HEK293 (cell line): Measurements from ENCODE around the gene IRX6.

Experiments
- CTCF ChIA-PET: fragments of 350-600 bp; formaldehyde crosslinking; extraction: SDS; loops from one replicate; lab custom pipeline; 2021; ENCODE audit warnings: antibody characterized with exemption; lab: Yijun Ruan, JAX
- POLR2A ChIA-PET: fragments of 300-600 bp; formaldehyde crosslinking; extraction: SDS; loops from one replicate; lab custom pipeline; 2020; ENCODE audit warnings: antibody characterized with exemption, inconsistent platforms; lab: Yijun Ruan, JAX
- H3K27ac ChIP-seq: fragments of 200-500 bp; sonication (Bioruptor generic); 2 replicates; pipeline ENCODE4 v1.5.1; 2014; ENCODE audit warnings: low read depth, low read length, control low read depth, inconsistent platforms; ENCODE audit errors: extremely low read depth
- H3K36me3 ChIP-seq, 2 experiments: fragments of 200-500 bp in 1 of 2; sonication (Bioruptor generic) in 1 of 2; 1 replicate in 1 of 2; 2 replicates in 1 of 2; pipeline ENCODE4 v1.5.1; 2014 to 2017; ENCODE audit warnings: inconsistent platforms in 2 of 2, low read length in 2 of 2; ENCODE audit not compliant: control insufficient read depth in 2 of 2, insufficient read depth in 1 of 2
- H3K4me1 ChIP-seq: fragments of 200-500 bp; sonication (Bioruptor generic); 2 replicates; pipeline ENCODE4 v1.5.1; 2014; ENCODE audit warnings: mild to moderate bottlenecking, low read length, inconsistent platforms; ENCODE audit not compliant: control insufficient read depth, insufficient read depth
- H3K4me3 ChIP-seq: 2 replicates; pipeline ENCODE4 v1.5.1; 2011; ENCODE audit warnings: low read depth, mild to moderate bottlenecking, control low read depth, low read length, moderate library complexity
- H3K9me3 ChIP-seq: fragments of 200-500 bp; sonication (Bioruptor generic); 2 replicates; pipeline ENCODE4 v1.5.1; 2014; ENCODE audit warnings: low read depth, low read length, inconsistent platforms; ENCODE audit not compliant: control insufficient read depth, insufficient read depth
- GFI1B ChIP-seq: fragments of 450-650 bp; formaldehyde crosslinking; IDR thresholded peaks from 2 replicates; pipeline ENCODE4 v1.5.1; 2016; ENCODE audit warnings: missing biosample characterization, missing genetic modification characterization
- GLIS2 ChIP-seq: fragments of 450-650 bp; formaldehyde crosslinking; IDR thresholded peaks from 2 replicates; pipeline ENCODE4 v1.5.1; 2016; ENCODE audit warnings: missing biosample characterization, missing genetic modification characterization
- HIC1 ChIP-seq: fragments of 450-650 bp; formaldehyde crosslinking; IDR thresholded peaks from 2 replicates; pipeline ENCODE4 v1.5.1; 2016; ENCODE audit warnings: missing biosample characterization, missing genetic modification characterization
- KLF1 ChIP-seq: fragments of 450-650 bp; formaldehyde crosslinking; IDR thresholded peaks from 2 replicates; pipeline ENCODE4 v1.5.1; 2016; ENCODE audit warnings: missing biosample characterization, missing genetic modification characterization
- KLF8 ChIP-seq: fragments of 450-650 bp; formaldehyde crosslinking; IDR thresholded peaks from 2 replicates; pipeline ENCODE4 v1.5.1; 2016; ENCODE audit warnings: missing biosample characterization, missing genetic modification characterization
- MZF1 ChIP-seq: fragments of 450-650 bp; formaldehyde crosslinking; IDR thresholded peaks from 2 replicates; pipeline ENCODE4 v1.5.1; 2017; ENCODE audit warnings: missing biosample characterization, missing genetic modification characterization, borderline replicate concordance
- SCRT2 ChIP-seq: fragments of 450-650 bp; formaldehyde crosslinking; IDR thresholded peaks from 2 replicates; pipeline ENCODE4 v1.5.1; 2016; ENCODE audit warnings: missing biosample characterization, missing genetic modification characterization
- TCF7L2 ChIP-seq: IDR thresholded peaks from 2 replicates; pipeline ENCODE4 v1.6.1; 2011; ENCODE audit warnings: low read depth, mild to moderate bottlenecking, inconsistent platforms, low read length, moderate library complexity, borderline replicate concordance
- ZNF112 ChIP-seq: fragments of 450-650 bp; formaldehyde crosslinking; IDR thresholded peaks from 2 replicates; pipeline ENCODE4 v1.5.0; 2017; ENCODE audit warnings: missing biosample characterization, missing genetic modification characterization
- ZNF140 ChIP-seq: fragments of 450-650 bp; formaldehyde crosslinking; IDR thresholded peaks from 2 replicates; pipeline ENCODE4 v1.5.1; 2016; ENCODE audit warnings: missing biosample characterization, missing genetic modification characterization
- ZNF169 ChIP-seq: fragments of 450-650 bp; formaldehyde crosslinking; IDR thresholded peaks from 2 replicates; pipeline ENCODE4 v1.5.1; 2016; ENCODE audit warnings: missing biosample characterization, missing genetic modification characterization
- ZNF223 ChIP-seq: fragments of 450-650 bp; formaldehyde crosslinking; IDR thresholded peaks from 2 replicates; pipeline ENCODE4 v1.5.1; 2016; ENCODE audit warnings: missing biosample characterization, missing genetic modification characterization
- ZNF26 ChIP-seq: fragments of 450-650 bp; formaldehyde crosslinking; IDR thresholded peaks from 2 replicates; pipeline ENCODE4 v1.5.1; 2016; ENCODE audit warnings: missing biosample characterization, missing genetic modification characterization
- ZNF37A ChIP-seq: fragments of 450-650 bp; IDR thresholded peaks from 2 replicates; pipeline ENCODE4 v1.5.1; 2018; ENCODE audit warnings: missing biosample characterization, missing genetic modification characterization
- ZNF513 ChIP-seq: fragments of 450-650 bp; IDR thresholded peaks from 2 replicates; pipeline ENCODE4 v1.5.1; 2018; ENCODE audit warnings: missing biosample characterization, missing genetic modification characterization
- ZNF548 ChIP-seq: fragments of 450-650 bp; formaldehyde crosslinking; IDR thresholded peaks from 2 replicates; pipeline ENCODE4 v1.5.1; 2016; ENCODE audit warnings: missing biosample characterization, missing genetic modification characterization
- ZNF558 ChIP-seq: fragments of 450-650 bp; formaldehyde crosslinking; IDR thresholded peaks from 2 replicates; pipeline ENCODE4 v1.5.1; 2016; ENCODE audit warnings: missing biosample characterization, missing genetic modification characterization
- ZNF600 ChIP-seq: fragments of 450-650 bp; formaldehyde crosslinking; IDR thresholded peaks from 2 replicates; pipeline ENCODE4 v1.5.1; 2016; ENCODE audit warnings: missing biosample characterization, missing genetic modification characterization
- ZNF610 ChIP-seq: fragments of 450-650 bp; formaldehyde crosslinking; IDR thresholded peaks from 2 replicates; pipeline ENCODE4 v1.5.1; 2016; ENCODE audit warnings: missing biosample characterization, missing genetic modification characterization, borderline replicate concordance
- ZNF639 ChIP-seq: fragments of 450-650 bp; formaldehyde crosslinking; IDR thresholded peaks from 2 replicates; pipeline ENCODE4 v1.5.1; 2016; ENCODE audit warnings: missing biosample characterization, missing genetic modification characterization
- ZNF791 ChIP-seq: fragments of 450-650 bp; formaldehyde crosslinking; IDR thresholded peaks from 2 replicates; pipeline ENCODE4 v1.5.1; 2016; ENCODE audit warnings: missing biosample characterization, missing genetic modification characterization
- ZNF792 ChIP-seq: fragments of 450-650 bp; formaldehyde crosslinking; IDR thresholded peaks from 2 replicates; pipeline ENCODE4 v1.5.1; 2016; ENCODE audit warnings: missing biosample characterization, missing genetic modification characterization
- ZNF830 ChIP-seq: fragments of 450-650 bp; IDR thresholded peaks from 2 replicates; pipeline ENCODE4 v1.5.0; 2018; ENCODE audit warnings: missing biosample characterization, missing genetic modification characterization, low read depth, mild to moderate bottlenecking, moderate library complexity

IRX6 gene

GRCh38 chr16:55326261-55327092 is 2.5 kb downstream of the IRX6 start:
- H3K36me3 ChIP-seq: no peaks in the 10 kb centered on the region
- H3K4me1 ChIP-seq: no peaks in the 10 kb centered on the region
- CTCF ChIA-PET: no interaction called here
- no peak for TF ChIP-seq ZNF26
- no peak for TF ChIP-seq SCRT2 (tag by site-specific recombination)
- no peak for TF ChIP-seq ZNF830 (tag by site-specific recombination)
- TF ChIP-seq ZNF791: no peak
- TF ChIP-seq ZNF548 (tag by site-specific recombination): no peak
- no peak for TF ChIP-seq TCF7L2
- TF ChIP-seq ZNF600 (tag by site-specific recombination): no peak
- H3K27ac ChIP-seq: no peak overlapping the region
- H3K4me3 ChIP-seq: no peak overlapping the region
- POLR2A ChIA-PET: interaction anchor here (0.6 kb wide), 1 partner anchor 1424 kb away, joined by 3 read pairs; no protein-coding TSS in a partner anchor
- H3K9me3 ChIP-seq: no peaks in the 10 kb centered on the region

- TF ChIP-seq ZNF558: no peak
- TF ChIP-seq ZNF513 (tag by site-specific recombination): peak; percentile 53; the same call in 1 of the 2 replicates
- ChIA-PET CTCF (interaction anchor here (0.7 kb wide), 1 partner anchor 13 kb away, joined by 3 read pairs; no protein-coding TSS in a partner anchor), POLR2A (no interaction called here)
- no peaks in the 10 kb centered on the region for H3K36me3 ChIP-seq
- H3K9me3 ChIP-seq: no peaks in the 10 kb centered on the region
- no peaks in the 10 kb centered on the region for H3K4me1 ChIP-seq
- H3K4me3 ChIP-seq: no peak overlapping the region
- H3K27ac ChIP-seq: no peak overlapping the region
These were observed 4.9 kb downstream of the IRX6 start for GRCh38 chr16:55328611-55329569.

- Histone ChIP-seq H3K9me3 (no peaks in the 10 kb centered on the region), H3K4me1 (no peaks in the 10 kb centered on the region), H3K27ac (no peak overlapping the region), H3K4me3 (no peak overlapping the region), H3K36me3 (no peaks in the 10 kb centered on the region)
- ChIA-PET POLR2A (interaction anchor here (0.5 kb wide), 1 partner anchor 1081 kb away, joined by 5 read pairs; no protein-coding TSS in a partner anchor), CTCF (interaction anchor here (0.6 kb wide), 1 partner anchor 116 kb away, joined by 4 read pairs; no protein-coding TSS in a partner anchor)
- TF ChIP-seq ZNF610 (tag by site-specific recombination) (no peak), ZNF140 (no peak), KLF8 (tag by site-specific recombination) (no peak), ZNF639 (tag by site-specific recombination) (no peak), ZNF112 (tag by site-specific recombination) (no peak), HIC1 (tag by site-specific recombination) (no peak), KLF1 (tag by site-specific recombination) (no peak), GFI1B (no peak), ZNF223 (tag by site-specific recombination) (no peak), GLIS2 (tag by site-specific recombination) (no peak), ZNF169 (tag by site-specific recombination) (no peak), MZF1 (tag by site-specific recombination) (no peak), ZNF792 (no peak), ZNF37A (tag by site-specific recombination) (no peak)
These were observed 5.9 kb downstream of the IRX6 start for GRCh38 chr16:55329791-55330428.
